ENCODE results near the gene TKTL2.

GRCh38 chr4:163500586-163500985, 27.0 kb upstream of the TKTL2 start:
- TF ChIP-seq CTCF (IDR thresholded peaks at IDR 0.05) (no peak), POLR2A (IDR thresholded peaks at IDR 0.05) (no peak), EP300 (IDR thresholded peaks at IDR 0.05) (no peak)

All from gastroesophageal sphincter (tissue), 3 donors.